ENCODE data around the gene PPP2R2C.

PPP2R2C gene

GRCh38 chr4:6291784-6292297 lies 180.6 kb downstream of the PPP2R2C start:
- no peak for DNase-seq
- no peaks in the 10 kb centered on the region for H3K9me3 ChIP-seq
- H3K36me3 ChIP-seq = peaks cover 28% of the 10 kb centered on the region
- TF ChIP-seq CTCF (IDR thresholded peaks at IDR 0.05; ENCODE audit: low read depth, low read length) = no peak
- H3K4me1 ChIP-seq = no peaks in the 10 kb centered on the region
- H3K4me3 ChIP-seq (ENCODE audit: low read depth, low read length) = no peak overlapping the region
- H3K27me3 ChIP-seq = no peaks in the 10 kb centered on the region

GRCh38 chr4:6290769-6291547 lies 181.5 kb downstream of the PPP2R2C start:
- Histone ChIP-seq H3K4me1 (no peaks in the 10 kb centered on the region), H3K9me3 (no peaks in the 10 kb centered on the region), H3K36me3 (peaks cover 29% of the 10 kb centered on the region), H3K27me3 (no peaks in the 10 kb centered on the region), H3K4me3 (ENCODE audit: low read depth, low read length) (no peak overlapping the region)
- no peak for TF ChIP-seq CTCF (IDR thresholded peaks at IDR 0.05; ENCODE audit: low read depth, low read length)
- DNase-seq = no peak

- no peak for TF ChIP-seq CTCF (IDR thresholded peaks at IDR 0.05; ENCODE audit: low read depth, low read length)
- H3K4me1 ChIP-seq = no peaks in the 10 kb centered on the region
These were observed 182.2 kb downstream of the PPP2R2C start for GRCh38 chr4:6290256-6290655.

GRCh38 chr4:6288871-6289270 lies 183.5 kb downstream of the PPP2R2C start:
- no peaks in the 10 kb centered on the region for H3K4me1 ChIP-seq
- H3K36me3 ChIP-seq = peaks cover 29% of the 10 kb centered on the region
- no peak overlapping the region for H3K4me3 ChIP-seq (ENCODE audit: low read depth, low read length)
- H3K9me3 ChIP-seq = no peaks in the 10 kb centered on the region
- no peak for TF ChIP-seq CTCF (IDR thresholded peaks at IDR 0.05; ENCODE audit: low read depth, low read length)
- no peaks in the 10 kb centered on the region for H3K27me3 ChIP-seq
- no peak for DNase-seq

More at GRCh38 chr4:6290256-6290655, 182.2 kb downstream of the PPP2R2C start:
- no peak overlapping the region for H3K4me3 ChIP-seq (ENCODE audit: low read depth, low read length)
- no peaks in the 10 kb centered on the region for H3K27me3 ChIP-seq
- H3K9me3 ChIP-seq = no peaks in the 10 kb centered on the region
- H3K36me3 ChIP-seq = peaks cover 29% of the 10 kb centered on the region
- no peak for DNase-seq

- Histone ChIP-seq H3K9me3 (no peaks in the 10 kb centered on the region), H3K4me3 (ENCODE audit: low read depth, low read length) (no peak overlapping the region), H3K27me3 (no peaks in the 10 kb centered on the region), H3K4me1 (no peaks in the 10 kb centered on the region), H3K36me3 (peaks cover 29% of the 10 kb centered on the region)
- TF ChIP-seq CTCF (IDR thresholded peaks at IDR 0.05; ENCODE audit: low read depth, low read length) = no peak
- DNase-seq = no peak
These were observed 184.1 kb downstream of the PPP2R2C start for GRCh38 chr4:6288342-6288741.
